ENCODE measurements around the gene BEST4.

Gene BEST4

GRCh38 chr1:44788120-44788860, at the start of gene BEST4:
TSS of gene BEST4 (minus strand) at chr1:44788170. CDS start at chr1:44787705, 465 bp downstream.
- H3K27ac Mint-ChIP-seq, result no peak within 1 kb of the TSS
- TF ChIP-seq CTCF (IDR thresholded peaks at IDR 0.05; ENCODE audit: unreplicated experiment in 3 of 3), result no peak
- H3K4me3 Mint-ChIP-seq, result no peak within 1 kb of the TSS
- H3K36me3 Mint-ChIP-seq (ENCODE audit: low read depth), result peaks cover 7% of the 10 kb centered on the region
- no peaks in the 10 kb centered on the region for H3K9me3 Mint-ChIP-seq
- peaks cover 21% of the 10 kb centered on the region for H3K4me1 Mint-ChIP-seq
- peaks cover 3% of the 10 kb centered on the region for H3K27me3 Mint-ChIP-seq (ENCODE audit: low read depth)

DNA sequence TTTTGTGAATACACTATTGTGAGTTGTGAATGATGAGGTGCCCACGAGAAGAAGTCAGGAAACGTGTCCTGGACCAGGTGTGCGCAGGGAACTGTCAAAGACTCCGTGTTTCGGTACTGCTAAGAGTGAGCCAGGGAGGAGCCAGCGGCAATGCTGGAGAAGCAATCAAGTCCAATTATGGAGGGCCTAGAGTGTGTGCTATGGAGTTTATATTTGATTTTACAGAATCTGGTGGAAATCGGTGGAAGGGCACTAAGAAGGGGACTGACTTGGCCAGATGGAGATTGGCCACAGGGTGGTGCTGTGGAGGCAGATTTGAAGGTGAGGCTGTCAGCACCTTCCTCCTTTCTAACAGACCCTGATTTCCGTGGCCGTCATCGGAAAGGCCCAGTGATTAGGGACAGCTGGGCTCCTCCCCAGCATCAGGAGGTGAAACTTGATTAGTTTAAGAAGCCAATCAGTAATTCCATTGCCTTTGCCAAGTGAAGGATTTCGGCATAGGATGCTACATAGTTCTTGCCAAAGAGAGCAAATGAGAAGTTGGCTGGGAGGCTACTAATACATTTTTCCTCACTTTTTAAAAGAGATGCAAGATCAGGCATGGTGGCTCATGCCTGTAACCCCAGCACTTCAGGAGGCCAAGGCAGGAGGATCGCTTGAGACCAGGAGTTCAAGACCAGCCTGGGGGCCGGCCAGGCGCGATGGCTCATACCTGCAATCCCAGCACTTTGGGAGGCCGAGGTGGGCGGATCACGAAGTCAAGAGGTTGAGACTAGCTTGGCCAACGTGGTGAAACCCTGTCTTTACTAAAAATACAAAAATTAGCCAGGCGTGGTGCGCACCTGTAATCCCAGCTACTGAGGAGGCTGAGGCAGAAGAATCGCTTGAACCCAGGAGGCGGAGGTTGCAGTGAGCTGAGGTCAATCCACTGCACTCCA, 48.0 kb upstream of the BEST4 start:
- Mint-ChIP-seq H3K4me1 (peaks cover 20% of the 10 kb centered on the region), H3K36me3 (ENCODE audit: low read depth) (no peaks in the 10 kb centered on the region), H3K27ac (peak overlapping the region; percentile 8 to 90 (median 80)), H3K9me3 (no peaks in the 10 kb centered on the region), H3K4me3 (peak overlapping the region in 1 of 3 experiments; percentile 15), H3K27me3 (ENCODE audit: low read depth) (no peaks in the 10 kb centered on the region)
- TF ChIP-seq CTCF (IDR thresholded peaks at IDR 0.05; ENCODE audit: unreplicated experiment in 3 of 3), result peak; percentile 80 to 89 (median 87)

DNA sequence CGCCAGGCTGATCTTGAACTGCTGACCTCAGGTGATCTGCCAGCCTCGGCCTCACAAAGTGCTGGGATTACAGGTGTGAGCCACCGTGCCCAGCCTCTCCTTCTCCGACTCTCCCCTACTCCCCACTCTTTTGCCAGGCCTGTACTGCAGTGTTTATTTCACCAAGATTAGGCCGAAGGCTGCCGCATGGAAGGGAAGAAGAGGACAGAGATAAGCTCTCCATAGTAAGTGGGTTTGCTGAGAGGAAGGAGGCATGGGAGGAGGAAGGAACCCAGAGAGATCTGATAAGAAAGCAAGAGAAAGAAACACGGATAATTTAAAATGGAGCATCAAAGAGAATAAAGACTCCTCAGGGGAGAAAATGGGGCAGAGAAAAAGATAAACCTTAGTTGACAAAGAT, 46.4 kb upstream of the BEST4 start:
- peaks cover 15% of the 10 kb centered on the region for H3K4me1 Mint-ChIP-seq
- no peaks in the 10 kb centered on the region for H3K9me3 Mint-ChIP-seq
- no peaks in the 10 kb centered on the region for H3K27me3 Mint-ChIP-seq (ENCODE audit: low read depth)
- H3K4me3 Mint-ChIP-seq, result no peak overlapping the region
- TF ChIP-seq CTCF (IDR thresholded peaks at IDR 0.05; ENCODE audit: unreplicated experiment in 3 of 3), result no peak
- H3K27ac Mint-ChIP-seq, result no peak overlapping the region
- H3K36me3 Mint-ChIP-seq (ENCODE audit: low read depth), result no peaks in the 10 kb centered on the region

DNA sequence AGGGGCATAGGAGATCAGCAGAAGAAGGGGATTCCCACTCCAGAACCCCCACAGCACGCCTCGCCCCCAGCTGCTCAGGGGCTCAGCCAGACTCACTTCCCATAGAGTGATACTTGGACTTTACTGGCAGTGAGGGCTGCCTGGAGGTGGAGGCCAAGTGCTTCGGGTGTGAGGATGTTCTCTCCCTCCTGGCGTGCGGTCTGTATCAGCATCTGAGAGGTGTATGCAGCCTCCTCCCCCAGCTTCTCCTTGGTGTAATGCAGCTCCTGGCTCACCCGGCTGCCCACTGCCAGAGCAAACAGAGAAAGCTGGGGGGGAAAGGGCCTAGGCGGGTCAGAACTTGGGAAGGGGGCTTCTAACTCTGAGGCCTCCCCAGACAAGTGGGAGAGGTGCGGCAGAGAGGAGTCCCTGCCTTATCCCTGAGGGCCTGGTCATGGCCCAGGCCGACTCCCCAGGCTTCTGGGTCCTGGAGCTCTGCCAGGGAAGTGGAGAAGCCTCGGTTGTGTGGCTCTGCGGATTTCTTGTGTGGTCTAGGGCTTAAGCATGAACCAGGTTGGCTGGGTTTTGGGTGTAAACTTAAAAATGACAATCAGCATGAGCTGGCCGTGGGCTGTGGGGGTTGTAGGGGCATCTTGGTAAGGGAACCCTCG, 44.2 kb upstream of the BEST4 start:
- TF ChIP-seq CTCF (IDR thresholded peaks at IDR 0.05; ENCODE audit: unreplicated experiment in 3 of 3), result no peak
- no peaks in the 10 kb centered on the region for H3K9me3 Mint-ChIP-seq
- no peaks in the 10 kb centered on the region for H3K36me3 Mint-ChIP-seq (ENCODE audit: low read depth)
- H3K4me3 Mint-ChIP-seq, result no peak overlapping the region
- H3K4me1 Mint-ChIP-seq, result peaks cover 13% of the 10 kb centered on the region
- H3K27ac Mint-ChIP-seq, result peak overlapping the region; percentile 41 to 56 (median 48)
- H3K27me3 Mint-ChIP-seq (ENCODE audit: low read depth), result no peaks in the 10 kb centered on the region

DNA sequence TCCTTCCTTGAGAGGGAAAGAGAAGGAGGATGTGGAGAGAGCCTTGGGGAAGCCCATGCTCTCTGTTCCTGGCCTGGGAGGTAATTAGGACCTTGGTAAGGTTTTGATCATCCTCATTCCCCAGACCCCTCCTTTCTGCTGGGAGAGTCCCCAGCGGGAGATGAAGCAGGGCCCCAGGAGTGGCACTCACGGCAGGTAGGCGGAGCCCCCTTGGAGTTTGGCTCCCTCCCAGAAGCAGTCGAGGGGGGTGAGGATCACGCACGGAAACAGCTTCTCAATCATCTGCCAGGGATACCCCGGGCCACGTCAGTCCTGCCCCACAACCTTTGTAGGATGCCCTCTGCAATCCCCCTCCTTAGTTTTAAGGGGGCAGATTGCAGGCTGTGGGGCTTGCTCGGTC, 43.5 kb upstream of the BEST4 start:
- H3K27ac Mint-ChIP-seq, result no peak overlapping the region
- no peak for TF ChIP-seq CTCF (IDR thresholded peaks at IDR 0.05; ENCODE audit: unreplicated experiment in 3 of 3)
- no peaks in the 10 kb centered on the region for H3K27me3 Mint-ChIP-seq (ENCODE audit: low read depth)
- no peaks in the 10 kb centered on the region for H3K36me3 Mint-ChIP-seq (ENCODE audit: low read depth)
- H3K4me1 Mint-ChIP-seq, result peaks cover 13% of the 10 kb centered on the region
- H3K9me3 Mint-ChIP-seq, result no peaks in the 10 kb centered on the region
- no peak overlapping the region for H3K4me3 Mint-ChIP-seq

Data from nephron (organoid).